NT2/D1 (cell line): ENCODE measurements around the gene B4GALT7.

Source experiments
- DNase-seq: peaks from one replicate; pipeline ENCODE4 v3.0.0-alpha.2; 2011; ENCODE audit warnings: low read depth, low spot score
- H3K27me3 ChIP-seq: 2 replicates; pipeline ENCODE4 v1.6.0; 2011; ENCODE audit warnings: mild to moderate bottlenecking; ENCODE audit not compliant: insufficient read length, insufficient read depth
- H3K36me3 ChIP-seq: 2 replicates; pipeline ENCODE4 v1.6.1; 2011; ENCODE audit warnings: mild to moderate bottlenecking, low read length, mixed read lengths; ENCODE audit not compliant: insufficient read depth, insufficient read length
- H3K4me1 ChIP-seq: 2 replicates; pipeline ENCODE4 v1.5.1; 2011; ENCODE audit not compliant: insufficient read depth, insufficient read length
- H3K4me3 ChIP-seq: 2 replicates; pipeline ENCODE4 v1.5.1; 2011; ENCODE audit warnings: low read depth; ENCODE audit not compliant: insufficient read length
- H3K9ac ChIP-seq: 2 replicates; pipeline ENCODE4 v1.6.0; 2011; ENCODE audit warnings: low read depth; ENCODE audit not compliant: insufficient read length
- H3K9me3 ChIP-seq: 2 replicates; pipeline ENCODE4 v1.5.1; 2011; ENCODE audit warnings: mild to moderate bottlenecking, low read length; ENCODE audit not compliant: insufficient read depth
- SUZ12 ChIP-seq: IDR thresholded peaks from 2 replicates; pipeline ENCODE4 v1.6.1; 2011; ENCODE audit not compliant: insufficient read length, insufficient read depth; ENCODE audit errors: extremely low read depth
- YY1 ChIP-seq: IDR thresholded peaks from 2 replicates; pipeline ENCODE4 v1.6.1; 2011; ENCODE audit not compliant: insufficient read length, insufficient read depth
- ZNF274 ChIP-seq: IDR thresholded peaks from 2 replicates; pipeline ENCODE4 v1.6.1; 2011; ENCODE audit warnings: mild to moderate bottlenecking, low read depth, low read length

Gene B4GALT7

GRCh38 chr5:177606071-177607051 lies 6.4 kb downstream of the B4GALT7 start:
- H3K9ac ChIP-seq = no peak overlapping the region

GRCh38 chr5:177607115-177607451 lies 7.2 kb downstream of the B4GALT7 start:
- H3K4me1 ChIP-seq = peaks cover 9% of the 10 kb centered on the region
- H3K36me3 ChIP-seq = peaks cover 63% of the 10 kb centered on the region
- DNase-seq = no peak
- H3K9me3 ChIP-seq = no peaks in the 10 kb centered on the region
- H3K9ac ChIP-seq = peak overlapping the region; percentile 2
- TF ChIP-seq YY1 = no peak
- TF ChIP-seq ZNF274 = no peak
- no peak for TF ChIP-seq SUZ12
- H3K27me3 ChIP-seq = no peaks in the 10 kb centered on the region
- no peak overlapping the region for H3K4me3 ChIP-seq

More at GRCh38 chr5:177606071-177607051, 6.4 kb downstream of the B4GALT7 start:
- Histone ChIP-seq H3K9me3 (no peaks in the 10 kb centered on the region), H3K27me3 (no peaks in the 10 kb centered on the region), H3K4me1 (peaks cover 9% of the 10 kb centered on the region), H3K36me3 (peaks cover 64% of the 10 kb centered on the region), H3K4me3 (no peak overlapping the region)
- DNase-seq = no peak
- TF ChIP-seq YY1 = no peak
- no peak for TF ChIP-seq SUZ12
- no peak for TF ChIP-seq ZNF274

- Histone ChIP-seq H3K9ac (peak overlapping the region; percentile 39), H3K27me3 (no peaks in the 10 kb centered on the region), H3K4me3 (no peak overlapping the region), H3K9me3 (no peaks in the 10 kb centered on the region), H3K4me1 (peaks cover 9% of the 10 kb centered on the region), H3K36me3 (peaks cover 57% of the 10 kb centered on the region)
- TF ChIP-seq ZNF274 (no peak), SUZ12 (no peak), YY1 (no peak)
- peak; percentile 83 for DNase-seq
Observed at GRCh38 chr5:177607452-177608192, 7.7 kb downstream of the B4GALT7 start.

- Histone ChIP-seq H3K9ac (no peak overlapping the region), H3K27me3 (no peaks in the 10 kb centered on the region), H3K4me1 (peaks cover 9% of the 10 kb centered on the region), H3K36me3 (peaks cover 57% of the 10 kb centered on the region), H3K4me3 (no peak overlapping the region), H3K9me3 (no peaks in the 10 kb centered on the region)
- no peak for DNase-seq
- TF ChIP-seq YY1 (no peak), ZNF274 (no peak), SUZ12 (no peak)
Observed at GRCh38 chr5:177608243-177609075, 8.5 kb downstream of the B4GALT7 start.

GRCh38 chr5:177609076-177610059 lies 9.4 kb downstream of the B4GALT7 start:
- Histone ChIP-seq H3K4me1 (peaks cover 9% of the 10 kb centered on the region), H3K9ac (no peak overlapping the region), H3K4me3 (no peak overlapping the region), H3K36me3 (peaks cover 57% of the 10 kb centered on the region), H3K9me3 (no peaks in the 10 kb centered on the region), H3K27me3 (no peaks in the 10 kb centered on the region)
- DNase-seq = no peak
- no peak for TF ChIP-seq ZNF274
- TF ChIP-seq YY1 = no peak
- TF ChIP-seq SUZ12 = no peak
